Adrenal gland (tissue), 5 donors: ENCODE data around the gene C21orf91.

Source experiments
- POLR2A ChIP-seq, 2 donors: fragments of 450-650 bp; IDR thresholded peaks; one replicate each; pipeline ENCODE4 v1.6.1; 2017; ENCODE audit warnings: antibody characterized with exemption in 2 of 2, mild to moderate bottlenecking in 2 of 2, moderate library complexity in 1 of 2
- TF ChIP-seq, protein P1 (sequence below), 6 experiments: fragments of 450-650 bp in 4 of 6; fragments of 200-600 bp in 2 of 6; sonication (generic) in 1 of 6; IDR thresholded peaks; 1 replicate in 5 of 6; 2 replicates in 1 of 6; pipeline versions ENCODE4 v1.5.1 to v1.8.0; 2016 to 2021; ENCODE audit warnings: antibody characterized with exemption in 6 of 6, mild to moderate bottlenecking in 2 of 6, moderate library complexity in 1 of 6
- donor health status: DM: no; HTN: no; CAD: no.

DNA sequence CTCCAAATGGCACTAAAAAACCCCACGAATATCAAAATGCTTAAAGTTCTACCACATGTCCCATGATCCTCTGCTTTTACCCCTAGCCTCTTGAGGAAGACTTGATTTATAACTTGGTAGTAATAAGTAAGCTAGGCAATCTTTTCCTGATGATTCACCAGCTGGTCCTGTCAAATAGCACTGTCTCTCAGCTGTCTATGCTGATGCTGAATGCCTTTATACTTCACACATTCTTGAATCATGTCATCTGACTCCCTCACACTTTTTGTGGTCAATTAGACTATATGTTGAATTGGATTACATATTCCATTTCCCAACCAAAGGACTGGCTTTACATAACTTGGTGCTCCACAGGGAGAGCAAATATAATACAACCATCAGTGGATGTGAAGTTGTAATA lies 16.6 kb downstream of the C21orf91 start:
- TF ChIP-seq, protein P1, sequence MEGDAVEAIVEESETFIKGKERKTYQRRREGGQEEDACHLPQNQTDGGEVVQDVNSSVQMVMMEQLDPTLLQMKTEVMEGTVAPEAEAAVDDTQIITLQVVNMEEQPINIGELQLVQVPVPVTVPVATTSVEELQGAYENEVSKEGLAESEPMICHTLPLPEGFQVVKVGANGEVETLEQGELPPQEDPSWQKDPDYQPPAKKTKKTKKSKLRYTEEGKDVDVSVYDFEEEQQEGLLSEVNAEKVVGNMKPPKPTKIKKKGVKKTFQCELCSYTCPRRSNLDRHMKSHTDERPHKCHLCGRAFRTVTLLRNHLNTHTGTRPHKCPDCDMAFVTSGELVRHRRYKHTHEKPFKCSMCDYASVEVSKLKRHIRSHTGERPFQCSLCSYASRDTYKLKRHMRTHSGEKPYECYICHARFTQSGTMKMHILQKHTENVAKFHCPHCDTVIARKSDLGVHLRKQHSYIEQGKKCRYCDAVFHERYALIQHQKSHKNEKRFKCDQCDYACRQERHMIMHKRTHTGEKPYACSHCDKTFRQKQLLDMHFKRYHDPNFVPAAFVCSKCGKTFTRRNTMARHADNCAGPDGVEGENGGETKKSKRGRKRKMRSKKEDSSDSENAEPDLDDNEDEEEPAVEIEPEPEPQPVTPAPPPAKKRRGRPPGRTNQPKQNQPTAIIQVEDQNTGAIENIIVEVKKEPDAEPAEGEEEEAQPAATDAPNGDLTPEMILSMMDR (IDR thresholded peaks at IDR 0.05) = no peak
- no peak for TF ChIP-seq POLR2A (IDR thresholded peaks at IDR 0.05)
